ENCODE measurements around the gene RGPD6. TPM values are rescaled to one million over a fixed set of nuclear protein-coding genes. Genes with fewer than 3 reads are reported as not detected.
"Not testable (repeated sequence)": the region's sequence is repeated elsewhere in the genome, so short reads cannot be mapped to it uniquely, and the experiment has no call there.

RGPD6 gene
- polyA plus RNA-seq, 3 donors: 4.2 to 16.6 (median 10.1) TPM

DNA sequence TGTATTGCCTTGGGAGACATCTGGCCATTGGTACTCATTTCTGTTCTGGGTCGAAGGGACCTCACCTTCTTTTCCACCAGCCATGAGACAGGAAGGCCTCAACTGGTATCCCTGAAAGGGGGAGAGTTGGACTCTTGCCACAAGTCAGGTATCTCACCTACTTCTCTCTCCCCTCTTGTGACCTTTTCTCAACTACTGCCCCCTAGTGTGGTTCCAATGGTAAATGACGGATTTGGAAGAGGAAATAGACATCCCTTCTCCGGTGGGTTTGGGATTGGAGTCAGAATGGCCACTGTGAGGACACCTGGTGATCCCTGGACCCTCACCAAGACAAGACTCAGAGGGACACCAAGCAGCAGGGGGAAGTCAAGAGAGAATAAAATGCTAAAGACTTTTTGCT is 82.5 kb downstream of the RGPD6 start:
- WGBS, 3 donors: no CpG with 5 or more reads among the region's 3 CpGs
- H3K27ac ChIP-seq (ENCODE audit: low read depth, low read length): not testable (repeated sequence)

GRCh38 chr2:110488991-110489390 is 88.0 kb downstream of the RGPD6 start:
- H3K27ac ChIP-seq (ENCODE audit: low read depth, low read length): not testable (repeated sequence)
- no CpG with 5 or more reads among the region's 1 CpG for WGBS, 3 donors

GRCh38 chr2:110482697-110483096 is 94.3 kb downstream of the RGPD6 start:
- H3K27ac ChIP-seq (ENCODE audit: low read depth, low read length): not testable (repeated sequence)
- WGBS, 3 donors: no CpG with 5 or more reads among the region's 4 CpGs

- WGBS, 3 donors: no CpG with 5 or more reads among the region's 3 CpGs
- not testable (repeated sequence) for H3K27ac ChIP-seq (ENCODE audit: low read depth, low read length)
Observed at GRCh38 chr2:110481200-110481599, 95.8 kb downstream of the RGPD6 start.

DNA sequence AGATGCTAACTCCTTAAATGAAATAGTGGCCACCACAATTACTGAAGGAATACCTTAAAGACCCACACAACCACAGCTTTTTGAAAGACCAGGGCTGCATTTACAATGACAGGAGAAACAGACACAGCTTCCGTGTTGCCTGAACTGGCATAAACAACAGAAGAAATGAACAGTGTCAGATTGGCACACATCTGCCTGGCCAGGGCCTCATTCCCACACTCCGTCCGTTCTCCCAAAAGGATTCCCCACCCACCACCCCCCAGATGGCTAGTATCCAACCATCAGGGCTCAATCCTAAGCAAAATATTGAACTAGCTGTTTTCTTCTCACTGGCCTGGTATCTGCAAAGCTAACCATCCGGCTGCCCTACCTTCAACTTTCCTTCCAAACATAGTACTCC is 96.9 kb downstream of the RGPD6 start:
- no CpG with 5 or more reads among the region's 4 CpGs for WGBS, 3 donors
- not testable (repeated sequence) for H3K27ac ChIP-seq (ENCODE audit: low read depth, low read length)

DNA sequence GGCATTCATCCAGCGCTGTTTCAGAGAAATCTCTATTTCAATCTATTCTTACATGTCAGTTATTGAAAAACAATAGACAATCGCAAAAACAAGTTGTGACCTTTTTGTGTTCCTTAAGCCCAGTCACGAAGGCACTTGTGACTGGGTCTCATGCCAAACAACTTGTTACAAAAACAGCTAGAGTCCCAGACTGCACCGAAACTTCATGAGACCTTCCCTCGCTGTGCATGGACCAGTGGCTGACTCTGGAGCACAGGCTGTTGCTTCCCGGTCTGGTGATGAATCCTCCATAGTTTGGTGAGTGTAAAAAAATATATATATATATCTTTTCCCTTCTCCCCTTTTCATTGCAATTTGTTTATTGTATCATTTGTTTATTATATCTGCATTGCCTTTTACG is 99.7 kb downstream of the RGPD6 start:
- WGBS, 3 donors: no CpG with 5 or more reads among the region's 7 CpGs

GRCh38 chr2:110476952-110477351 is 100.1 kb downstream of the RGPD6 start:
- WGBS, 3 donors: no CpG with 5 or more reads among the region's 6 CpGs

More for the DNA sequence above, 99.7 kb downstream of the RGPD6 start:
- H3K27ac ChIP-seq (ENCODE audit: low read depth, low read length): not testable (repeated sequence)

DNA sequence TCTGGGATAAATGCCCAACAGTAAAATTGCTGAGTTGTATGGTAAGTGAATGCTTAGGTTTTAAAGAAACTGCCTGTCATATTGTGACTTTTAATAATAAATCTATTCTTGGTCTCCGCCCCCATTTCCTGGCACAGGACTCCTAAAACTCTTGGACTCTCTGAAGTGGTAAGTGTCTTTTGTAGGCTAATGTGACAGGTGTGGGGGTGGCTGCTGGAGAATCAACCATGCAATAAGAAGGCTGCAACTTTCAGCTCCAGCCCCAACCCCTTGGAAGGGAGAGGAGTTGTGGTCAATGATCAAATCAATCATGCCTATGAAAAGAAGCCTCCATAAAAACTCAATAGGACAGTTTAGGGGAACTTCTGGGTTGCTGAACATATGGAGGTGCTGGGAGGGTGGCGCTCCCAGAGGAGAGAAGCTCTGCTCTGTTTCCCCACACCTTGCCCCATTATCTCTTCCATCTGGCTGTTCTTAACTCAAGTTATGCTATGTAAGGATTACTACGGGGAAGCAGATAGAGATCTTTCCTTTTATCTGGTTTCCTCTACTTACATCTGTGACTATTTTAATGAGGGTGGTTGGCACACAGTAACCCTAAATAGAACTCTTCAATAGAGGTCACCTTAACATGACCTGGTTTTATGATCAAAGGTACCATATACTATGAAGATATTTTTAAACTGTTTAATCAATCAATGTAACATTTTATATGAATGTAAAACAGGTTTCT is 101.2 kb downstream of the RGPD6 start:
- WGBS, 3 donors: no CpG with 5 or more reads among the region's 3 CpGs
- H3K27ac ChIP-seq (ENCODE audit: low read depth, low read length): not testable (repeated sequence)

More at GRCh38 chr2:110476952-110477351, 100.1 kb downstream of the RGPD6 start:
- H3K27ac ChIP-seq (ENCODE audit: low read depth, low read length): not testable (repeated sequence)

DNA sequence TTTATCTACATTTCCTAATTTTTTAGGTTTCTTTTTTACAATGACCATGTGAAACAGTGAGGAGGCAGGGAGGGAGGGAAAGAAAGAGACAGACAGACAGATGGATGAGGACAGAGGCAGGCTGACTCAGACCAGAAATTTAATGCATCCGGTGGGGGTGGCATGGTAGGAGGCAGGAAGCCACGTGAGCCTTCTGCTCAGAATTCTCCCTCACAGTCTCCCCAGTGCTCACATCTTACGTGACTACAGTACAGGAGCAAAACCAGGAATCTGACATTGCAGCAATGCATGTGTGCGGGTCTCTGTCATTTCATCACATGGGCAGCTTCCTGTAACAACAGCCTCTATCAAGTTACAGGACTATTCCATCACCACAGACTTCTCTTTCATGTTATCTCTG is 102.1 kb downstream of the RGPD6 start:
- no CpG with 5 or more reads among the region's 4 CpGs for WGBS, 3 donors
- not testable (repeated sequence) for H3K27ac ChIP-seq (ENCODE audit: low read depth, low read length)

- H3K27ac ChIP-seq (ENCODE audit: low read depth, low read length): not testable (repeated sequence)
- WGBS, 3 donors: no CpG with 5 or more reads among the region's 3 CpGs
Observed at GRCh38 chr2:110473059-110473358, 104.0 kb downstream of the RGPD6 start.

GRCh38 chr2:110472171-110473058 is 104.6 kb downstream of the RGPD6 start, which contains the start of gene LIMS4:
LIMS4 (minus strand) TSS chr2:110472816; CDS start chr2:110472778, 38 bp downstream.
- H3K27ac ChIP-seq (ENCODE audit: low read depth, low read length): not testable (repeated sequence)
- no CpG with 5 or more reads among the region's 29 CpGs for WGBS, 3 donors

GRCh38 chr2:110468921-110469320 is 108.1 kb downstream of the RGPD6 start:
- not testable (repeated sequence) for H3K27ac ChIP-seq (ENCODE audit: low read depth, low read length)
- WGBS, 3 donors: no CpG with 5 or more reads among the region's 7 CpGs

GRCh38 chr2:110465312-110465711 is 111.7 kb downstream of the RGPD6 start:
- WGBS, 3 donors: no CpG with 5 or more reads among the region's 8 CpGs
- not testable (repeated sequence) for H3K27ac ChIP-seq (ENCODE audit: low read depth, low read length)

Other genes with a start within 250 kb of the RGPD6 start
- 1 to 10 TPM; 1.6 to 5.8 (median 2.9) TPM for gene LIMS4, start 104.4 kb downstream of the RGPD6 start, polyA plus RNA-seq
- under 1 TPM; 0.12 to 0.26 (median 0.22) TPM for gene BUB1, start 100.8 kb upstream of the RGPD6 start, polyA plus RNA-seq
- gene ACOXL, start 155.4 kb upstream of the RGPD6 start, polyA plus RNA-seq: under 1 TPM in 1 of 3 donors, not detected in 2; 0.10 TPM